NCI-H510A (cell line): ENCODE data around the gene PCDH11Y.
"Not testable (repeated sequence)": the region's sequence is repeated elsewhere in the genome, so short reads cannot be mapped to it uniquely, and the experiment has no call there.

Source experiments
- DNase-seq: peaks from one replicate; lab custom pipeline; 2025; lab: John Stamatoyannopoulos, UW

The PCDH11Y gene

GRCh38 chrY:5000057-5000456 is at the start of gene PCDH11Y:
Gene PCDH11Y, plus strand, starts transcription at chrY:5000296. Its CDS starts 56,804 bp downstream, at chrY:5057100.
- DNase-seq = not testable (repeated sequence)

GRCh38 chrY:4967894-4968293 is 32.2 kb upstream of the PCDH11Y start:
- DNase-seq = not testable (repeated sequence)

- not testable (repeated sequence) for DNase-seq
Measured at GRCh38 chrY:4991743-4992400, 8.2 kb upstream of the PCDH11Y start.

- not testable (repeated sequence) for DNase-seq
Measured at GRCh38 chrY:4994892-4995291, 5.2 kb upstream of the PCDH11Y start.

- not testable (repeated sequence) for DNase-seq
Measured at GRCh38 chrY:5002476-5003184, 2.5 kb downstream of the PCDH11Y start.

- not testable (repeated sequence) for DNase-seq
Measured at GRCh38 chrY:5038972-5039523, 39.0 kb downstream of the PCDH11Y start.

GRCh38 chrY:5083017-5083416 is 82.9 kb downstream of the PCDH11Y start:
- not testable (repeated sequence) for DNase-seq

GRCh38 chrY:5182998-5183397 is 182.9 kb downstream of the PCDH11Y start:
- not testable (repeated sequence) for DNase-seq

- DNase-seq = not testable (repeated sequence)
Measured at GRCh38 chrY:5215116-5215515, 215.0 kb downstream of the PCDH11Y start.

- not testable (repeated sequence) for DNase-seq
Measured at GRCh38 chrY:5324931-5325330, 324.8 kb downstream of the PCDH11Y start.

GRCh38 chrY:5342220-5342619 is 342.1 kb downstream of the PCDH11Y start:
- not testable (repeated sequence) for DNase-seq

GRCh38 chrY:5543705-5544104 is 543.6 kb downstream of the PCDH11Y start:
- DNase-seq = not testable (repeated sequence)

- DNase-seq = not testable (repeated sequence)
Measured at GRCh38 chrY:5638589-5638988, 638.5 kb downstream of the PCDH11Y start.

GRCh38 chrY:5679265-5679664 is 679.2 kb downstream of the PCDH11Y start:
- not testable (repeated sequence) for DNase-seq

- not testable (repeated sequence) for DNase-seq
Measured at GRCh38 chrY:5708727-5709126, 708.6 kb downstream of the PCDH11Y start.

- not testable (repeated sequence) for DNase-seq
Measured at GRCh38 chrY:5709788-5710381, 709.8 kb downstream of the PCDH11Y start.

- DNase-seq = not testable (repeated sequence)
Measured at GRCh38 chrY:5761403-5761802, 761.3 kb downstream of the PCDH11Y start.

- not testable (repeated sequence) for DNase-seq
Measured at GRCh38 chrY:5776485-5776884, 776.4 kb downstream of the PCDH11Y start.
